PC-9 (cell line): ENCODE data around the gene SUGP1.

Experiments used
- CTCF ChIP-seq: fragments of 200-600 bp; sonication (generic); conservative IDR thresholded peaks from 2 replicates; pipeline ENCODE4 v1.6.1; 2017; ENCODE audit warnings: mixed run types, antibody characterized with exemption, mild to moderate bottlenecking, moderate library complexity
- EZH2 ChIP-seq: fragments of 200-600 bp; sonication (generic); IDR thresholded peaks from 2 replicates; pipeline ENCODE4 v1.8.0; 2017; ENCODE audit warnings: antibody characterized with exemption, low read depth

GRCh38 chr19:19338082-19338481, 17.8 kb upstream of the SUGP1 start:
- no peak for TF ChIP-seq CTCF
- no peak for TF ChIP-seq EZH2
